NCI-H1417 (cell line): ENCODE results near the gene DOCK2.

Experiments used
- DNase-seq, 3 experiments: peaks; one replicate each; lab custom pipeline; 2025; lab: John Stamatoyannopoulos, UW

DOCK2 gene

GRCh38 chr5:169988947-169989346, 351.9 kb downstream of the DOCK2 start:
- DNase-seq, result no peak

GRCh38 chr5:169989365-169989764, 352.3 kb downstream of the DOCK2 start:
- no peak for DNase-seq

GRCh38 chr5:169991115-169991869, 354.2 kb downstream of the DOCK2 start:
- DNase-seq, result no peak

GRCh38 chr5:169992789-169993484, 355.9 kb downstream of the DOCK2 start:
- no peak for DNase-seq

- no peak for DNase-seq
These were observed 356.4 kb downstream of the DOCK2 start for GRCh38 chr5:169993485-169993790.

- DNase-seq, result no peak
These were observed 360.7 kb downstream of the DOCK2 start for GRCh38 chr5:169997798-169998197.

GRCh38 chr5:169999621-170000020, 362.5 kb downstream of the DOCK2 start:
- DNase-seq, result no peak

GRCh38 chr5:170000155-170000554, 363.1 kb downstream of the DOCK2 start:
- no peak for DNase-seq

- DNase-seq, result no peak
These were observed 368.9 kb downstream of the DOCK2 start for GRCh38 chr5:170006021-170006420.

GRCh38 chr5:170008376-170008775, 371.3 kb downstream of the DOCK2 start:
- no peak for DNase-seq

GRCh38 chr5:170010595-170010994, 373.5 kb downstream of the DOCK2 start:
- no peak for DNase-seq

GRCh38 chr5:170011751-170012150, 374.7 kb downstream of the DOCK2 start:
- DNase-seq, result no peak

GRCh38 chr5:170012622-170013021, 375.5 kb downstream of the DOCK2 start:
- DNase-seq, result no peak

GRCh38 chr5:170020423-170020822, 383.3 kb downstream of the DOCK2 start:
- DNase-seq, result no peak

- no peak for DNase-seq
These were observed 384.4 kb downstream of the DOCK2 start for GRCh38 chr5:170021506-170021905.

GRCh38 chr5:170025853-170026252, 388.8 kb downstream of the DOCK2 start:
- no peak for DNase-seq

- DNase-seq, result no peak
These were observed 391.0 kb downstream of the DOCK2 start for GRCh38 chr5:170028124-170028523.

- DNase-seq, result no peak
These were observed 397.2 kb downstream of the DOCK2 start for GRCh38 chr5:170034231-170034630.

GRCh38 chr5:170038241-170038640, 401.2 kb downstream of the DOCK2 start:
- DNase-seq, result no peak

- DNase-seq, result no peak
These were observed 402.8 kb downstream of the DOCK2 start for GRCh38 chr5:170039830-170040229.

- DNase-seq, result no peak
These were observed 409.2 kb downstream of the DOCK2 start for GRCh38 chr5:170046241-170046640.

- no peak for DNase-seq
These were observed 412.6 kb downstream of the DOCK2 start for GRCh38 chr5:170049713-170050112.

- no peak for DNase-seq
These were observed 416.8 kb downstream of the DOCK2 start for GRCh38 chr5:170053896-170054295.

- no peak for DNase-seq
These were observed 418.5 kb downstream of the DOCK2 start for GRCh38 chr5:170055606-170056005.
